ENCODE results near the gene LIMA1. TPM values are rescaled to one million over a fixed set of nuclear protein-coding genes. Genes with fewer than 3 reads are reported as not detected.
"Not testable (repeated sequence)": the region's sequence is repeated elsewhere in the genome, so short reads cannot be mapped to it uniquely, and the experiment has no call there.

Gene LIMA1
- total RNA-seq, 1 donor from 2014 or later: 96.6 TPM

DNA sequence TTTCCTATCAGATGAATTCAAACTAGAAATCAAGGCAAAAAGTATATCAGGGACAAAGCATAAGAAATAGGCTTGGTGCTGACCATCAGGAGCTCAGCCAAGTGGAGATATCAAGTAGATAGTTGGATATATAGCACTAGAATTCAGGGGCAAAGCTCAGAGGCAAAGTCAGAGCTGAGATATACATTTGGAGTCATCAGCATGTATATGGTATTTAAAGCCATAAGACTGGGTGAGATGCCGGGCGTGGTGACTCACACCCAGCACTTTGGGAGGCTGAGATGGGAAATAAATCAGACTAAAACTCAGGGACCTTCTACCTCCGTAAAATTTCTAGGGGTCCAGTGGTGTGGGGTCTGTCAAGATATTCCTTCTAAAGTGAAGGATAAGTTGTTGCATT is 38.9 kb upstream of the LIMA1 start:
- TF ChIP-seq CTCF (IDR thresholded peaks at IDR 0.05): no peak
- H3K4me3 Mint-ChIP-seq (ENCODE audit: unreplicated experiment): no peak overlapping the region
- H3K27me3 Mint-ChIP-seq (ENCODE audit: unreplicated experiment): no peaks in the 10 kb centered on the region
- DNase-seq (ENCODE audit: extremely low spot score, unreplicated experiment): no peak
- H3K9me3 Mint-ChIP-seq (ENCODE audit: unreplicated experiment): no peaks in the 10 kb centered on the region
- no peaks in the 10 kb centered on the region for H3K36me3 Mint-ChIP-seq (ENCODE audit: unreplicated experiment)
- H3K4me1 Mint-ChIP-seq (ENCODE audit: unreplicated experiment): peaks cover 14% of the 10 kb centered on the region
- no peak overlapping the region for H3K27ac Mint-ChIP-seq (ENCODE audit: unreplicated experiment)

- no peak for TF ChIP-seq CTCF (IDR thresholded peaks at IDR 0.05)
- peaks cover 4% of the 10 kb centered on the region for H3K4me1 Mint-ChIP-seq (ENCODE audit: unreplicated experiment)
- no peak overlapping the region for H3K27ac Mint-ChIP-seq (ENCODE audit: unreplicated experiment)
- H3K4me3 Mint-ChIP-seq (ENCODE audit: unreplicated experiment): no peak overlapping the region
- no peak for DNase-seq (ENCODE audit: extremely low spot score, unreplicated experiment)
- H3K9me3 Mint-ChIP-seq (ENCODE audit: unreplicated experiment): no peaks in the 10 kb centered on the region
- no peaks in the 10 kb centered on the region for H3K27me3 Mint-ChIP-seq (ENCODE audit: unreplicated experiment)
- no peaks in the 10 kb centered on the region for H3K36me3 Mint-ChIP-seq (ENCODE audit: unreplicated experiment)
These were observed 33.9 kb upstream of the LIMA1 start for GRCh38 chr12:50317203-50317602.

GRCh38 chr12:50315803-50316202 is 32.5 kb upstream of the LIMA1 start:
- Mint-ChIP-seq H3K27ac (ENCODE audit: unreplicated experiment) (no peak overlapping the region), H3K4me1 (ENCODE audit: unreplicated experiment) (peaks cover 4% of the 10 kb centered on the region), H3K9me3 (ENCODE audit: unreplicated experiment) (peaks cover 4% of the 10 kb centered on the region), H3K36me3 (ENCODE audit: unreplicated experiment) (peaks cover 2% of the 10 kb centered on the region), H3K4me3 (ENCODE audit: unreplicated experiment) (no peak overlapping the region), H3K27me3 (ENCODE audit: unreplicated experiment) (no peaks in the 10 kb centered on the region)
- no peak for TF ChIP-seq CTCF (IDR thresholded peaks at IDR 0.05)
- DNase-seq (ENCODE audit: extremely low spot score, unreplicated experiment): peak; percentile 48

DNA sequence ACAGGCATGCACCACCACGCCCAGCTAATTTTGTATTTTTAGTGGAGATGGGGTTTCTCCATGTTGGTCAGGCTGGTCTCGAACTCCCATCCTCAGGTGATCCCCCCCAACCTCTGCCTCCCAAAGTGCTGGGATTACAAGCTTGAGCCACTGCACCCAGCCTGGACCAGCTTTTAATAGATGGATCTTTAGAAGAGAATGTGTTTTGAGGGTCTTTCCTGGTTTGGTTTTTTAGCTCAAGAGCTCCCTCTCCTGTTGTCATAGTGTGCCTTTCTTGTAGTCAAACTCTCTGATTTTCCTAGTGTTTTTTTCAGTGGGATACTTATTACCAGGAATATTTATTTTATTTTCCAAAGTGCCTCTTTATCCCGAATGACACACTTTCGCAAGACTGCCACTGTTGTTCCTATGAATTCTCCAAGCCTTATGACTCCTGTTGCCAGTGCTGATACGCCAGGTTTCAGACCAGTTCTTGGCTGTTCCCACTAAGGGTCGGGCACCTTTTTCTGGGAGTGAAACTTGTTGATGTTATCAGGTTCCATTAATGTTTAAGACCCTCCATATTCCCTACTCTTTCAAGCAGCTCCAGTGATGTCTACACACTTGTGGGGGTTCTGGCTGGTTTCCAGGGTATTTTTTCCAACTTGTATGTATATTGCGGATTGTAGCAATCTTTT is 31.5 kb upstream of the LIMA1 start:
- H3K27me3 Mint-ChIP-seq (ENCODE audit: unreplicated experiment): no peaks in the 10 kb centered on the region
- peak; percentile 82 for TF ChIP-seq CTCF (IDR thresholded peaks at IDR 0.05)
- no peak overlapping the region for H3K27ac Mint-ChIP-seq (ENCODE audit: unreplicated experiment)
- peaks cover 4% of the 10 kb centered on the region for H3K4me1 Mint-ChIP-seq (ENCODE audit: unreplicated experiment)
- no peak overlapping the region for H3K4me3 Mint-ChIP-seq (ENCODE audit: unreplicated experiment)
- peaks cover 4% of the 10 kb centered on the region for H3K9me3 Mint-ChIP-seq (ENCODE audit: unreplicated experiment)
- peak; percentile 51 for DNase-seq (ENCODE audit: extremely low spot score, unreplicated experiment)
- peaks cover 3% of the 10 kb centered on the region for H3K36me3 Mint-ChIP-seq (ENCODE audit: unreplicated experiment)

GRCh38 chr12:50313971-50314370 is 30.7 kb upstream of the LIMA1 start:
- not testable (repeated sequence) for H3K4me3 Mint-ChIP-seq (ENCODE audit: unreplicated experiment); H3K27me3 Mint-ChIP-seq (ENCODE audit: unreplicated experiment); H3K4me1 Mint-ChIP-seq (ENCODE audit: unreplicated experiment); H3K36me3 Mint-ChIP-seq (ENCODE audit: unreplicated experiment); H3K9me3 Mint-ChIP-seq (ENCODE audit: unreplicated experiment); H3K27ac Mint-ChIP-seq (ENCODE audit: unreplicated experiment)
- peak; percentile 21 for DNase-seq (ENCODE audit: extremely low spot score, unreplicated experiment)
